ENCODE data around the gene GDPGP1.

- TF ChIP-seq CTCF (conservative IDR thresholded peaks at IDR 0.05; ENCODE audit: low read length) (no peak), EZH2phosphoT487 (IDR thresholded peaks at IDR 0.05; ENCODE audit: borderline replicate concordance, low read depth, low read length) (no peak)
Observed at GRCh38 chr15:90225047-90225446, 9.0 kb upstream of the GDPGP1 start.
